ENCODE results near the gene NT5DC2. TPM values are rescaled to one million over a fixed set of nuclear protein-coding genes. Genes with fewer than 3 reads are reported as not detected.

NT5DC2 gene
- total and polyA plus RNA-seq, 2 of the 8 experiments (the other 6 are each of a cell fraction or from before 2014, with no cell fraction given): 331 to 477 TPM

DNA sequence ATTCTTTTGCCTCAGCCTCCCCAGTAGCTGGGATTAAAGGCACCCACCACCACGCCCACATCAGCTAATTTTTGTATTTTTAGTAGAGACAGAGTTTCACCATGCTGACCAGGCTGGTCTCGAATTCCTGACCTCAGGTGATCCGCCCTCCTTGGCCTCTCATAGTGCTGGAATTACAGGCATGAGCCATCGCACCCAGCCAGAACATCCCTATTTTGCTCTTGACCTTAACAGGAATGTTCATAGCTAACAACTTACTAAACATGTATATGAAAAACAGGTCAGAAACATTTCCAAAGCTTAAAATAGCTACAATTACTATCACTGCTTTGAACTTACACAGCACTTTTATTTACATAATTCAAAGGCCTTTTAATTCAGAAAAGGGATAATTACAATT is 36.4 kb upstream of the NT5DC2 start (continued):
- TF ChIP-seq EGR1 (IDR thresholded peaks at IDR 0.05; ENCODE audit: borderline replicate concordance, low read depth, low read length) (no peak), TCF12 (IDR thresholded peaks at IDR 0.05; ENCODE audit: low read depth, low read length) (no peak), BACH1 (IDR thresholded peaks at IDR 0.05; ENCODE audit: low read length) (no peak), GTF2F1 (IDR thresholded peaks at IDR 0.05; ENCODE audit: borderline replicate concordance, low read depth, low read length) (no peak), TEAD4 (IDR thresholded peaks at IDR 0.05; ENCODE audit: low read depth, low read length) (no peak), SP4 (IDR thresholded peaks at IDR 0.05; ENCODE audit: low read length) (no peak)
- TF ChIP-seq, protein P1, sequence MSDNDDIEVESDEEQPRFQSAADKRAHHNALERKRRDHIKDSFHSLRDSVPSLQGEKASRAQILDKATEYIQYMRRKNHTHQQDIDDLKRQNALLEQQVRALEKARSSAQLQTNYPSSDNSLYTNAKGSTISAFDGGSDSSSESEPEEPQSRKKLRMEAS (IDR thresholded peaks at IDR 0.05): no peak
- TF ChIP-seq, protein P2, sequence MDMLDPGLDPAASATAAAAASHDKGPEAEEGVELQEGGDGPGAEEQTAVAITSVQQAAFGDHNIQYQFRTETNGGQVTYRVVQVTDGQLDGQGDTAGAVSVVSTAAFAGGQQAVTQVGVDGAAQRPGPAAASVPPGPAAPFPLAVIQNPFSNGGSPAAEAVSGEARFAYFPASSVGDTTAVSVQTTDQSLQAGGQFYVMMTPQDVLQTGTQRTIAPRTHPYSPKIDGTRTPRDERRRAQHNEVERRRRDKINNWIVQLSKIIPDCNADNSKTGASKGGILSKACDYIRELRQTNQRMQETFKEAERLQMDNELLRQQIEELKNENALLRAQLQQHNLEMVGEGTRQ (IDR thresholded peaks at IDR 0.05; ENCODE audit: low read length): no peak
